CD4-positive, alpha-beta T cell treated with Interleukin-21 for 1 hour (primary cell): ENCODE data around the gene IL12RB2.
"Not testable (repeated sequence)": the region's sequence is repeated elsewhere in the genome, so short reads cannot be mapped to it uniquely, and the experiment has no call there.

Experiments
- DNase-seq: peaks from one replicate; pipeline ENCODE4 v3.0.0-alpha.2; 2020

IL12RB2 gene

DNA sequence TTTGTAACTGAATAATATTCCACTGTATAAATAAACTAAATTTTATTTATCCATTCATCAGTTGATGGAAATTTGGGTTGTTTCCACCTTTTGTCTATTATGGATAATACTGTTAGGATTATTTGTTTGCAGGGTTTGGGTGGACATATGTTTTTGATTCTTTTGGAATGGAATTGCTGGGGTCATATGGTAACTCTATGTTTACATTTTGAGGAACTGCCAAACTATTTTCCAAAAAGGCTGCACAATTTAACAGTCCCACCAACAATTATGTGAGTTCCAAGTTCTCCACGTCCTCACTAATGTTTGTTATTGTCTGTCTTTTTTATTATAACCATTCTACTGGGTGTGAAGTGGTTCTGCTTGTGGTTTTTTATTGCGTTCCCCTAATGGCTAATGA is 126.8 kb downstream of the IL12RB2 start:
- DNase-seq = no peak

DNA sequence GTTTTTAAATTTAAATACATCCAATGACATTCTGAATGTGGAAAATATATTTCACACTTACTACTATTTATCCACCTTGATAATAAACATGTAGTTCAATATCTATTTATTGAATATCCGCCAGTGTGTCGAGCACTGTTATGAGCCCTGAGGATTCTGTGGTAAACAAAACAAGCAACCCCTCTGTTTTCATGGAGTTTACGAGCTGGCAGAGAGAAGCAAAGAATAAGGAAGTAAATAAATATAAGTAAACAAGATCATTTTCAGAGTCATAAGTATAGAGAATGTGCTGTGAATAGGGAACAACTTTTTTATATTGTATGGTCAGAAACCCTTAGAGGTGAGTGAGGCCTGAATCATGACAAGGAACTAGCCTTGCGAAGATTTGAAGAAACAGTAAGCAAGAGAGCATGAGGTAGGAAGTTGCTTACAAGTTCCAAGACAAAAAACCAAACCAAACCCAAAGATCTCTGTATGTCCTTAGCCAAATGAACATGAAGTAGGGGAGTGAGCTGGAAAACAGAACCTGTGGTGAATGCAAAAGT is 128.9 kb downstream of the IL12RB2 start:
- DNase-seq = no peak

DNA sequence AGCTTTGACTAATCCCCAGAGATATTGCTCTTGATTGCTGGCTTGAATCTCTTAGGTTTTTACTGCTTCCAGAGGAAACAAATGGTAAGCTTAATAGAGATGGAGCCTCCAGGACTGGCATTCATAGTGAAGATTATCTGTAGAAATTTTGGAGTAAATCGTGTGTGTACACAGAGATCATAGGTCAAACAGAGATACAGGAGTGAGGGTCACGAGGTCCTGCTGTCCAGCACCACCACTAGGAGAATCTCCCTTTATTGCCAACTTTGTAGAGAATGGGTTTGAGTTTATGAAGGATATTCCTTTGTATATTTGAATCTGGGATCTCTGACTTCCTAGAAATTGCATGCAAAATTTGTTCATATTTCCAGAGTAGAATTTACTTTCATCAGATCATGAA is 130.3 kb downstream of the IL12RB2 start:
- no peak for DNase-seq

DNA sequence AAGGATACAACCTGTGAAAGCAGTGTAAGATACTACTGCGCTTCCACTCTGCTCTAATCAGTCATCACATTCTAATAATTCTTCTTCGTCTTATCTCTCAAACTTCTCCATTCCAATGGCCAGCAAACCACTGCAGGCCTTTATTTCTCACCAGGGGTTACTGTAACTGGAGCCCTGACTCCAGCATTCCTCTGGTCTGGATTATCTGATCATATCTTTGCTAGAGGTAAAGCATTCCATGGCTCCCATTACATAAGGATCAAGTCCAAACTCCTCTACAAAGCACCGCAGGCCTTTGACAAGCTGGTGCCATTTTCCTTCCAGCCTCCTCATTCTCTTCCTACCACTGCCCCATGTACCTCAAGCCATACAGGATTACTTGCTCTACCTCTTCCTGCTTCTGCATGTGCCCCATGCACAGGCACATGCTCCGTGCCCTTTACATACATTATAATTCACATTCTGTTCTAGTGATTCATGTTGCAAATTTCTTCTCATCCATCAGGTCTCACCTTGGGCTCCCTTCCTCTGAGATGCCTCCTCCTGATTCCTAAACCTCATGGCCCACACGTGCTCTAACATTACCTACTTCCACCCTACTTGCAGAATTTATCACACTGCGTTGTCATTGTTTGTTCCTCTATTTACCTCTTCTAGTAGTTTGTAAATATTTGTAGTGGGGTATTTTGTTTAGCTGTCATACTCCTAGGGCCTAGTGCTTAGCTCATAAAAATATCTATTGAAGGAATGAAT is 131.8 kb downstream of the IL12RB2 start:
- no peak for DNase-seq

DNA sequence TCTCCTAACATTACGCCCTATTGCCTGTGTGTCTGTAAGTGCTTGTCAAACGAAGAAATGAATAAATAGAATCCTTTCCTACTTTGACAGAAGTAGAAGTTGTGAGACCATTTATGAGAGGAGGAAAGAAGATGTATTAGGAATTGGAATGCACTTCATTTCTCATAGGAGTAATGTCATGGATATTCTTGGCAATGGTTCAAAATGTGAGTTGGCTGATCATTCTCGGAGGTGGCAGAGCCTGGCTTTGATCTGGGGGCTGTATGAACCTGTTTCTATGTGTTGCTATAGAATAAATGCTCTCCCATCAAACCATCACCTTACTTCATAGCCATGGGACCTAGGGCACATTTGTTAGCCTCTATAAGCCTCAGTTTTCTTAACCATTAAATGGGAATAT is 132.7 kb downstream of the IL12RB2 start:
- no peak for DNase-seq

DNA sequence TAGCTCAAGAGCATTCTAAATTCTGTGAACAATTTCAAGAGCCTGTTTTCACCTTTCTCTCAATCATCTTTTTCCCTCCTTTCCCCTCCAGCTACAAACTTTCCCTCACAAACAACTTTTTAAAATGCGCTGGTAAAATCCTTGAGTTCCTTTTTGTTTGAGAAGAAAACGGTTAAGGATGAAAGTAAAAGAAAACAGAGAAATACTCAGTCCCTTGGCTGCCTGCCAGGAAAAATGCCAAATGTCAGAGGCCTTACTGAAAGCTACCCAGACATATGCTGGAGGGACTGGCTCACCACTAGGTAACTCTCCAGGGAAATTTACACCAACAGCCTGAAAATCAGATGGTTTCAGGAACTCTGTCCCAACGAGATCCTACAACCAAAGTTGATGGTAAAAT is 133.5 kb downstream of the IL12RB2 start:
- no peak for DNase-seq

DNA sequence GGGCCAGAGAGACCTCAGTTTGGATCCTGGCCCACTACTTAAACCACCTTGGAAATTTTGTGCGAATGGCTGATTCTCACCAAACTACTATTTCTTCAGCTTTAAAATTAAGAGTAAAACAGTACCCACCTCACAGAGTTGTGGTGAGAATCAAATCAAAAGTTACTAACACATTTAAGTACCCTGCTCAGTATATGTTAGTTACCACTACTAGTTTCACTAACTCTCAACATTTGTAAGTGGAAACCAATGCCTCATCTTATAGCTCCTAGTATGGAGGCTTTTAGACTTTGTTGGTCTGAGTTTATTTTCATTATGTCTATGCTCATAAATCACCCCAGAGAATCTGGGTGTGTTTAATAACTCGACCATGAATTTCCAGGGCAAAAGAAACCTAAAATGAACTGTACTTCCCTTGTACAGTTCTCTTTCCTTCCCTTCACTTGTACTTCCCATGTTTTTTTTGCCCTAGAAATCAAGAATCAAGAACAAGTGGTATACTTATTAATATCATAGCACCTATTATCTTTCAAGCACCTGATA is 134.1 kb downstream of the IL12RB2 start:
- no peak for DNase-seq

DNA sequence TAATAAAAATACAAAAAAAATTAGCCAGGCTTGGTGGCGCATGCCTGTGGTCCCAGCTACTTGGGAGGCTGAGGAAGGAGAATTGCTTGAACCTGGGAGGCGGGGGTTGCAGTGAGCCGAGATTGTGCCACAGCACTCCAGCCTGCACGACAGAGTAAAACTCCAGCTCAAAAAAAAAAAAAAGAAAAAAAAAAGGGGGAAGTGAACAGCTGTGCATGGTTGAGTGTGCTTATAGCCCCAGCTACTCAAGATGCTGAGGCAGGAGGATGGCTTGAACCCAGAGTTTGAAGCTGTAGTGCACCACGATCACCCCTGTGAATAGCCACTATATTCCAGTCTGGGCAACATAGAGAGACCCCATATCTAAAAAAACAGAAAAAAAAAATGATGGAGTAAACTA is 138.3 kb downstream of the IL12RB2 start:
- not testable (repeated sequence) for DNase-seq
